H9 (cell line): ENCODE measurements around the gene SMARCA2. TPM values are rescaled to one million over a fixed set of nuclear protein-coding genes. Genes with fewer than 3 reads are reported as not detected.

Experiments
- DNase-seq: peaks from one replicate; pipeline ENCODE4 v3.0.0-alpha.2; 2017
- H2AFZ ChIP-seq: one replicate; pipeline ENCODE4 v1.6.1; 2013; ENCODE audit warnings: mild to moderate bottlenecking, low read length, control low read depth, moderate library complexity
- H2AK5ac ChIP-seq: 2 replicates; pipeline ENCODE4 v1.6.1; 2013; ENCODE audit warnings: low read length, control low read depth, mixed read lengths; ENCODE audit not compliant: insufficient read length
- H2BK120ac ChIP-seq: one replicate; pipeline ENCODE4 v1.6.1; 2013; ENCODE audit warnings: low read depth, mild to moderate bottlenecking, low read length, control low read depth, inconsistent platforms; ENCODE audit not compliant: poor library complexity, severe bottlenecking
- H2BK12ac ChIP-seq: 2 replicates; pipeline ENCODE4 v1.6.1; 2013; ENCODE audit warnings: low read length, control low read depth, mixed read lengths, low read depth; ENCODE audit not compliant: insufficient read length
- H2BK15ac ChIP-seq: 2 replicates; pipeline ENCODE4 v1.6.1; 2013; ENCODE audit warnings: low read depth, low read length, control low read depth
- H2BK20ac ChIP-seq: one replicate; pipeline ENCODE4 v1.6.1; 2013; ENCODE audit warnings: low read depth, mild to moderate bottlenecking, low read length, control low read depth, inconsistent platforms; ENCODE audit not compliant: poor library complexity, severe bottlenecking
- H2BK5ac ChIP-seq: 2 replicates; pipeline ENCODE4 v1.6.1; 2013; ENCODE audit warnings: low read length, control low read depth, mixed read lengths; ENCODE audit not compliant: insufficient read length
- H3K14ac ChIP-seq: 2 replicates; pipeline ENCODE4 v1.6.1; 2013; ENCODE audit warnings: low read length, control low read depth; ENCODE audit not compliant: insufficient read depth
- H3K18ac ChIP-seq: 2 replicates; pipeline ENCODE4 v1.6.1; 2013; ENCODE audit warnings: low read depth, mild to moderate bottlenecking, mixed read lengths, low read length, control low read depth; ENCODE audit not compliant: insufficient read length
- H3K23ac ChIP-seq: 2 replicates; pipeline ENCODE4 v1.6.1; 2013; ENCODE audit warnings: low read length, control low read depth, mixed read lengths, low read depth; ENCODE audit not compliant: insufficient read length
- H3K23me2 ChIP-seq: 2 replicates; pipeline ENCODE4 v1.6.1; 2013; ENCODE audit warnings: low read depth, mild to moderate bottlenecking, mixed read lengths, low read length, control low read depth; ENCODE audit not compliant: insufficient read length, poor library complexity, severe bottlenecking
- H3K27ac ChIP-seq: 2 replicates; pipeline ENCODE4 v1.5.1; 2013; ENCODE audit warnings: low read length, control low read depth, mixed read lengths, low read depth; ENCODE audit not compliant: insufficient read length
- H3K27me3 ChIP-seq: 2 replicates; pipeline ENCODE4 v1.6.1; 2013; ENCODE audit warnings: low read length, control low read depth, inconsistent platforms; ENCODE audit not compliant: insufficient read depth
- H3K4ac ChIP-seq: 2 replicates; pipeline ENCODE4 v1.6.1; 2013; ENCODE audit warnings: low read depth, mild to moderate bottlenecking, control low read depth, inconsistent platforms, low read length, moderate library complexity
- H3K4me1 ChIP-seq: 2 replicates; pipeline ENCODE4 v1.6.1; 2013; ENCODE audit warnings: low read length, control low read depth, inconsistent platforms; ENCODE audit not compliant: insufficient read depth
- H3K4me2 ChIP-seq: 2 replicates; pipeline ENCODE4 v1.6.1; 2013; ENCODE audit warnings: low read length, control low read depth, mixed read lengths; ENCODE audit not compliant: insufficient read length, insufficient read depth
- H3K56ac ChIP-seq: 2 replicates; pipeline ENCODE4 v1.6.1; 2013; ENCODE audit warnings: low read depth, mild to moderate bottlenecking, mixed read lengths, low read length, control low read depth; ENCODE audit not compliant: insufficient read length
- H3K79me1 ChIP-seq: 2 replicates; pipeline ENCODE4 v1.6.1; 2013; ENCODE audit warnings: low read depth, mild to moderate bottlenecking, moderate library complexity, low read length, control low read depth, inconsistent platforms; ENCODE audit not compliant: insufficient read depth, poor library complexity, severe bottlenecking
- H3K79me2 ChIP-seq: 2 replicates; pipeline ENCODE4 v1.6.1; 2013; ENCODE audit warnings: low read length, control low read depth, inconsistent platforms; ENCODE audit not compliant: insufficient read depth
- H3K9ac ChIP-seq: 2 replicates; pipeline ENCODE4 v1.6.1; 2013; ENCODE audit warnings: low read length, control low read depth, mixed read lengths; ENCODE audit not compliant: insufficient read length; ENCODE audit errors: extremely low read depth
- H3K9me3 ChIP-seq: one replicate; pipeline ENCODE4 v1.6.1; 2013; ENCODE audit warnings: low read depth, low read length, inconsistent platforms; ENCODE audit not compliant: control insufficient read depth
- H3T11ph ChIP-seq: one replicate; pipeline ENCODE4 v1.6.1; 2013; ENCODE audit warnings: mild to moderate bottlenecking, low read length, control low read depth, inconsistent platforms
- H4K20me1 ChIP-seq: one replicate; pipeline ENCODE4 v1.6.1; 2013; ENCODE audit not compliant: control insufficient read depth, insufficient read length, insufficient read depth
- H4K5ac ChIP-seq: 2 replicates; pipeline ENCODE4 v1.6.1; 2013; ENCODE audit warnings: low read depth, mild to moderate bottlenecking, mixed read lengths, low read length, control low read depth; ENCODE audit not compliant: insufficient read length
- H4K8ac ChIP-seq: replicated peaks from 2 replicates; pipeline ENCODE4 v1.6.1; 2013; ENCODE audit warnings: low read length, control low read depth, mixed read lengths, low read depth; ENCODE audit not compliant: insufficient read length
- H4K91ac ChIP-seq: 2 replicates; pipeline ENCODE4 v1.6.1; 2013; ENCODE audit warnings: low read depth, mild to moderate bottlenecking, moderate library complexity, mixed read lengths, low read length, control low read depth; ENCODE audit not compliant: insufficient read length
- H3K27ac Mint-ChIP-seq, 3 experiments: 2 replicates in 2 of 3; 3 replicates in 1 of 3; pipeline ENCODE4 v1.8.0; 2020 to 2021; ENCODE audit warnings: mixed read lengths in 3 of 3, mild to moderate bottlenecking in 1 of 3, moderate library complexity in 1 of 3
- H3K27me3 Mint-ChIP-seq: 2 replicates; pipeline ENCODE4 v1.8.0; 2021; ENCODE audit warnings: low read depth, mild to moderate bottlenecking, moderate library complexity, mixed read lengths
- H3K36me3 Mint-ChIP-seq, 3 experiments: 2 replicates in 2 of 3; 3 replicates in 1 of 3; pipeline ENCODE4 v1.8.0; 2020 to 2021; ENCODE audit warnings: low read depth in 3 of 3, mixed read lengths in 3 of 3; ENCODE audit not compliant: insufficient read depth in 1 of 3
- H3K4me1 Mint-ChIP-seq, 2 experiments: 2 replicates each; pipeline ENCODE4 v1.8.0; 2020; ENCODE audit warnings: mixed read lengths in 2 of 2
- H3K4me3 Mint-ChIP-seq, 2 experiments: 2 replicates in 1 of 2; 3 replicates in 1 of 2; pipeline ENCODE4 v1.8.0; 2020 to 2021; ENCODE audit warnings: mild to moderate bottlenecking in 2 of 2, mixed read lengths in 2 of 2, moderate library complexity in 1 of 2
- H3K9me3 Mint-ChIP-seq, 2 experiments: 2 replicates in 1 of 2; 3 replicates in 1 of 2; pipeline ENCODE4 v1.8.0; 2020; ENCODE audit warnings: mild to moderate bottlenecking in 2 of 2, mixed read lengths in 2 of 2, moderate library complexity in 1 of 2
- CTCF ChIP-seq: fragments of 200-600 bp; sonication (generic); conservative IDR thresholded peaks from 3 replicates; pipeline ENCODE4 v1.8.0; 2021; ENCODE audit warnings: antibody characterized with exemption, mild to moderate bottlenecking
- WGBS: extraction: QIAGEN DNeasy Blood & Tissue Kit; methylation state at CpG from one replicate; pipeline ENCODE4 v1.1.7; 2013; ENCODE audit warnings: missing lambda C conversion rate, low lambda C conversion rate, mixed read lengths; ENCODE audit not compliant: insufficient read length; ENCODE audit errors: extremely low coverage; 5-methylcytosine and 5-hydroxymethylcytosine counted together
- total RNA-seq: library from RNA; stranded (reverse); gene quantifications from 2 replicates; pipeline ENCODE4 v1.2.1, GENCODE V29; 2021

SMARCA2 gene
- total RNA-seq, 1 experiment from 2014 or later = 15.3 TPM

- H2BK120ac ChIP-seq = no peak overlapping the region
- no peak overlapping the region for H2BK15ac ChIP-seq
- H4K5ac ChIP-seq = no peak overlapping the region
- no peak overlapping the region for H3K23ac ChIP-seq
- peak overlapping the region; percentile 92 to 99 (median 97) for H3K27ac Mint-ChIP-seq
- H3K27ac ChIP-seq = peak overlapping the region; percentile 77
- peaks cover 7% of the 10 kb centered on the region for H3K23me2 ChIP-seq
- no peak overlapping the region for H4K8ac ChIP-seq
- DNase-seq = peak; percentile 92
- no peak overlapping the region for H3T11ph ChIP-seq
- H3K9me3 ChIP-seq = peaks cover 5% of the 10 kb centered on the region
- H2BK5ac ChIP-seq = no peak overlapping the region
- no peak overlapping the region for H3K56ac ChIP-seq
- H3K14ac ChIP-seq = peak overlapping the region; percentile 40; the same call in 1 of the 2 replicates
- peak overlapping the region; percentile 19 for H3K18ac ChIP-seq
- no peaks in the 10 kb centered on the region for H3K79me1 ChIP-seq
- peak; percentile 76 for TF ChIP-seq CTCF
- H2AK5ac ChIP-seq = no peak overlapping the region
- no peaks in the 10 kb centered on the region; the same call in 1 of the 2 replicates for H3K27me3 Mint-ChIP-seq
- peak overlapping the region; percentile 90 for H3K4me2 ChIP-seq
- peaks cover 4% of the 10 kb centered on the region for H3K4me1 ChIP-seq
- no peaks in the 10 kb centered on the region for H3K79me2 ChIP-seq
- peak overlapping the region; percentile 30 for H2BK12ac ChIP-seq
- no peak overlapping the region for H3K4ac ChIP-seq
- peaks cover 2 to 23% (median 9%) of the 10 kb centered on the region in 3 experiments; a peak in 5 of 7 replicates for H3K36me3 Mint-ChIP-seq
- H2BK20ac ChIP-seq = no peak overlapping the region
- H3K4me1 Mint-ChIP-seq = peaks cover 30 to 39% of the 10 kb centered on the region in 2 experiments
- H3K27me3 ChIP-seq = no peaks in the 10 kb centered on the region
- H3K9me3 Mint-ChIP-seq = peaks cover 7% of the 10 kb centered on the region in 2 experiments; a peak in 4 of 5 replicates
- WGBS = no CpG with 5 or more reads among the region's 15 CpGs
- H3K4me3 Mint-ChIP-seq = peak overlapping the region; percentile 67 to 73
- H4K20me1 ChIP-seq = no peaks in the 10 kb centered on the region
- no peak overlapping the region for H3K9ac ChIP-seq
- H4K91ac ChIP-seq = no peak overlapping the region
- no peak overlapping the region for H2AFZ ChIP-seq
Measured at GRCh38 chr9:2241461-2241835, 226.3 kb downstream of the SMARCA2 start.
